Measurements from ENCODE around the gene EIF3I. TPM values are rescaled to one million over a fixed set of nuclear protein-coding genes. Genes with fewer than 3 reads are reported as not detected.

EIF3I gene
- total and polyA plus RNA-seq, 2 of the 8 experiments (the other 6 are each of a cell fraction or from before 2014, with no cell fraction given), result 247 to 346 TPM

- H3K56ac ChIP-seq (replicated peaks; ENCODE audit: insufficient read length, low read depth, low read length), result no peak overlapping the region
- no peak overlapping the region for H3K4ac ChIP-seq (replicated peaks; ENCODE audit: insufficient read length, low read depth, low read length)
- no peak overlapping the region for H2BK20ac ChIP-seq (ENCODE audit: low read length)
- no peak overlapping the region for H3K9ac ChIP-seq (replicated peaks in 1 of 4; ENCODE audit: extremely low read depth in 1 of 4, low read depth in 3 of 4, low read length in 3 of 4)
- CTCF ChIA-PET (ENCODE audit: partially characterized antibody), result interaction anchor here (1.0 to 6.8 kb wide), 8 partner anchors 9 to 108 kb away, joined by 3 to 38 read pairs (median 3); partner anchors contain the start of gene FAM167B
- peaks cover 0 to 7% of the 10 kb centered on the region in 2 experiments for H4K20me1 ChIP-seq (replicated peaks in 1 of 2; ENCODE audit: control insufficient read depth in 1 of 2, insufficient read depth in 2 of 2, low read length in 2 of 2)
- no peak overlapping the region for H3K4me3 ChIP-seq (ENCODE audit: extremely low read depth in 1 of 4, insufficient read depth in 2 of 4, low read depth in 3 of 4, low read length in 4 of 4)
- no peak overlapping the region for H4K5ac ChIP-seq (ENCODE audit: insufficient read length, low read depth, low read length)
- H3K23ac ChIP-seq (ENCODE audit: insufficient read length), result no peak overlapping the region
- TF ChIP-seq RXRA (IDR thresholded peaks at IDR 0.05; ENCODE audit: insufficient read depth, low read depth, low read length) (no peak), SIN3A (conservative IDR thresholded peaks at IDR 0.05 in 1 of 2, IDR thresholded peaks at IDR 0.05 in 1 of 2; ENCODE audit: low read depth in 1 of 2, low read length in 2 of 2) (no peak), GABPA (IDR thresholded peaks at IDR 0.05; ENCODE audit: borderline replicate concordance, insufficient read depth, low read length) (no peak), KDM4A (IDR thresholded peaks at IDR 0.05; ENCODE audit: low read depth, low read length, severe bottlenecking) (no peak)
- no peak overlapping the region for H2BK15ac ChIP-seq (ENCODE audit: low read length)
- H2BK120ac ChIP-seq (replicated peaks; ENCODE audit: low read depth, low read length), result no peak overlapping the region
- DNase-seq (ENCODE audit: low read depth in 1 of 2, low spot score in 2 of 2) (no peak), FAIRE-seq (no peak)
- H3K4me1 ChIP-seq (replicated peaks in 1 of 4; ENCODE audit: control insufficient read depth in 3 of 4, insufficient read depth in 4 of 4, low read length in 3 of 4), result peaks cover 0 to 7% (median 2%) of the 10 kb centered on the region in 4 experiments; a peak in 3 of 7 replicates
- no peak overlapping the region for H2AFZ ChIP-seq (ENCODE audit: low read length)
- no peak overlapping the region for H3K27ac ChIP-seq (ENCODE audit: low read depth, low read length)
- no peak overlapping the region for H2AK5ac ChIP-seq (ENCODE audit: low read depth, low read length)
- no peak overlapping the region for H3K4me2 ChIP-seq (ENCODE audit: insufficient read depth in 1 of 2, low read depth in 2 of 2, low read length in 2 of 2)
- POLR2A ChIA-PET (ENCODE audit: partially characterized antibody), result interaction anchor here (1.3 to 8.0 kb wide), 5 partner anchors 10 to 129 kb away, joined by 3 to 52 read pairs (median 4); partner anchors contain the start of gene MARCKSL1
- H4K8ac ChIP-seq (ENCODE audit: extremely low read depth, insufficient read depth, low read length), result no peak overlapping the region
- WGBS, 2 experiments (ENCODE audit: extremely low coverage in 1 of 2, insufficient coverage in 1 of 2, insufficient read length in 1 of 2, insufficient replicate concordance in 2 of 2, low coverage in 1 of 2, low lambda C conversion rate in 2 of 2, missing lambda C conversion rate in 1 of 2), result 93% methylated on average over 4 of the region's 4 CpGs; no CpG with 5 or more reads in 1 of the 2 experiments
- no peaks in the 10 kb centered on the region for H3K27me3 ChIP-seq (replicated peaks in 1 of 4; ENCODE audit: control insufficient read depth in 3 of 4, extremely low read depth in 1 of 4, insufficient read depth in 3 of 4, low read length in 3 of 4)
- no peak overlapping the region for H2BK5ac ChIP-seq (ENCODE audit: low read depth, low read length)
- H3K79me2 ChIP-seq (ENCODE audit: control insufficient read depth in 1 of 2, insufficient read depth in 2 of 2, low read length in 2 of 2), result peaks cover 0 to 24% of the 10 kb centered on the region in 2 experiments; a peak in 3 of 4 replicates
- H4K91ac ChIP-seq (replicated peaks; ENCODE audit: insufficient read length, low read length), result no peak overlapping the region
- H3K36me3 ChIP-seq (ENCODE audit: control insufficient read depth in 2 of 4, insufficient read depth in 4 of 4, low read length in 3 of 4), result peaks cover 19 to 44% (median 32%) of the 10 kb centered on the region in 4 experiments
- H3K14ac ChIP-seq (ENCODE audit: insufficient read length), result no peak overlapping the region
- H3K9me3 ChIP-seq (ENCODE audit: insufficient read depth in 2 of 2, low read depth in 1 of 2, low read length in 1 of 2), result no peaks in the 10 kb centered on the region
- no peak overlapping the region for H3K18ac ChIP-seq (ENCODE audit: extremely low read depth, low read length)
- 0 out of 2 replicates have a peak, but pooled peaks cover 2% of the 10 kb centered on the region for H3K79me1 ChIP-seq (ENCODE audit: low read depth, low read length)
- H2BK12ac ChIP-seq (ENCODE audit: low read depth, low read length), result no peak overlapping the region
- peaks cover 8% of the 10 kb centered on the region; the same call in 1 of the 2 replicates for H3K23me2 ChIP-seq (ENCODE audit: low read depth, low read length)
Measured at GRCh38 chr1:32224285-32224684, 2.1 kb downstream of the EIF3I start.
